ENCODE measurements around the gene ADGRF1. TPM values are rescaled to one million over a fixed set of nuclear protein-coding genes. Genes with fewer than 3 reads are reported as not detected.

The ADGRF1 gene
- total and polyA plus RNA-seq, 4 donors: 0.06 to 0.39 (median 0.35) TPM; not detected in 1

GRCh38 chr6:47028835-47029360, 13.2 kb downstream of the ADGRF1 start:
- H3K4me3 ChIP-seq (ENCODE audit: low read depth, low read length): no peak overlapping the region
- H3K27ac ChIP-seq (ENCODE audit: low read depth, low read length): no peak overlapping the region
- H3K36me3 ChIP-seq (ENCODE audit: control insufficient read depth, insufficient read depth, low read length): no peaks in the 10 kb centered on the region
- H3K27me3 ChIP-seq (ENCODE audit: control insufficient read depth, insufficient read depth, low read length): no peaks in the 10 kb centered on the region
- DNase-seq (ENCODE audit: low read depth in 4 of 6, low spot score in 6 of 6): no peak
- no peaks in the 10 kb centered on the region for H3K9me3 ChIP-seq (ENCODE audit: control insufficient read depth, insufficient read depth, low read length)
- WGBS (ENCODE audit: insufficient coverage): 95% methylated on average over 3 of the region's 8 CpGs
- no peaks in the 10 kb centered on the region for H3K4me1 ChIP-seq (ENCODE audit: control insufficient read depth, insufficient read depth, low read length)

GRCh38 chr6:47027315-47027714, 14.8 kb downstream of the ADGRF1 start:
- DNase-seq (ENCODE audit: low read depth in 4 of 6, low spot score in 6 of 6): no peak
- Histone ChIP-seq H3K4me1 (ENCODE audit: control insufficient read depth, insufficient read depth, low read length) (no peaks in the 10 kb centered on the region), H3K27me3 (ENCODE audit: control insufficient read depth, insufficient read depth, low read length) (no peaks in the 10 kb centered on the region), H3K36me3 (ENCODE audit: control insufficient read depth, insufficient read depth, low read length) (no peaks in the 10 kb centered on the region), H3K4me3 (ENCODE audit: low read depth, low read length) (no peak overlapping the region), H3K27ac (ENCODE audit: low read depth, low read length) (no peak overlapping the region), H3K9me3 (ENCODE audit: control insufficient read depth, insufficient read depth, low read length) (no peaks in the 10 kb centered on the region)
- WGBS (ENCODE audit: insufficient coverage): 100% methylated on average over 1 of the region's 3 CpGs

- no peaks in the 10 kb centered on the region for H3K36me3 ChIP-seq (ENCODE audit: control insufficient read depth, insufficient read depth, low read length)
- H3K27me3 ChIP-seq (ENCODE audit: control insufficient read depth, insufficient read depth, low read length): no peaks in the 10 kb centered on the region
- H3K9me3 ChIP-seq (ENCODE audit: control insufficient read depth, insufficient read depth, low read length): no peaks in the 10 kb centered on the region
- no peak for DNase-seq (ENCODE audit: low read depth in 4 of 6, low spot score in 6 of 6)
- WGBS (ENCODE audit: insufficient coverage): 98% methylated on average over 5 of the region's 5 CpGs
- H3K27ac ChIP-seq (ENCODE audit: low read depth, low read length): no peak overlapping the region
- no peaks in the 10 kb centered on the region for H3K4me1 ChIP-seq (ENCODE audit: control insufficient read depth, insufficient read depth, low read length)
- H3K4me3 ChIP-seq (ENCODE audit: low read depth, low read length): no peak overlapping the region
Measured at GRCh38 chr6:47026679-47027078, 15.5 kb downstream of the ADGRF1 start.

GRCh38 chr6:47023573-47023972, 18.6 kb downstream of the ADGRF1 start:
- no peaks in the 10 kb centered on the region for H3K36me3 ChIP-seq (ENCODE audit: control insufficient read depth, insufficient read depth, low read length)
- H3K4me1 ChIP-seq (ENCODE audit: control insufficient read depth, insufficient read depth, low read length): no peaks in the 10 kb centered on the region
- no peak overlapping the region for H3K4me3 ChIP-seq (ENCODE audit: low read depth, low read length)
- no peak for DNase-seq (ENCODE audit: low read depth in 4 of 6, low spot score in 6 of 6)
- WGBS (ENCODE audit: insufficient coverage): no CpG with 5 or more reads among the region's 1 CpG
- no peaks in the 10 kb centered on the region for H3K27me3 ChIP-seq (ENCODE audit: control insufficient read depth, insufficient read depth, low read length)
- no peaks in the 10 kb centered on the region for H3K9me3 ChIP-seq (ENCODE audit: control insufficient read depth, insufficient read depth, low read length)
- no peak overlapping the region for H3K27ac ChIP-seq (ENCODE audit: low read depth, low read length)

- H3K9me3 ChIP-seq (ENCODE audit: control insufficient read depth, insufficient read depth, low read length): no peaks in the 10 kb centered on the region
- H3K4me3 ChIP-seq (ENCODE audit: low read depth, low read length): no peak overlapping the region
- no peaks in the 10 kb centered on the region for H3K27me3 ChIP-seq (ENCODE audit: control insufficient read depth, insufficient read depth, low read length)
- H3K4me1 ChIP-seq (ENCODE audit: control insufficient read depth, insufficient read depth, low read length): no peaks in the 10 kb centered on the region
- no peaks in the 10 kb centered on the region for H3K36me3 ChIP-seq (ENCODE audit: control insufficient read depth, insufficient read depth, low read length)
- WGBS (ENCODE audit: insufficient coverage): 100% methylated on average over 2 of the region's 3 CpGs
- H3K27ac ChIP-seq (ENCODE audit: low read depth, low read length): no peak overlapping the region
- DNase-seq (ENCODE audit: low read depth in 4 of 6, low spot score in 6 of 6): no peak
Measured at GRCh38 chr6:47022191-47022590, 19.9 kb downstream of the ADGRF1 start.

- Histone ChIP-seq H3K4me3 (ENCODE audit: low read depth, low read length) (no peak overlapping the region), H3K36me3 (ENCODE audit: control insufficient read depth, insufficient read depth, low read length) (no peaks in the 10 kb centered on the region), H3K4me1 (ENCODE audit: control insufficient read depth, insufficient read depth, low read length) (peaks cover 4% of the 10 kb centered on the region), H3K27ac (ENCODE audit: low read depth, low read length) (no peak overlapping the region), H3K27me3 (ENCODE audit: control insufficient read depth, insufficient read depth, low read length) (no peaks in the 10 kb centered on the region), H3K9me3 (ENCODE audit: control insufficient read depth, insufficient read depth, low read length) (no peaks in the 10 kb centered on the region)
- no peak for DNase-seq (ENCODE audit: low read depth in 4 of 6, low spot score in 6 of 6)
- 100% methylated on average over 2 of the region's 5 CpGs for WGBS (ENCODE audit: insufficient coverage)
Measured at GRCh38 chr6:47019941-47020340, 22.2 kb downstream of the ADGRF1 start.

- H3K4me3 ChIP-seq (ENCODE audit: low read depth, low read length): no peak overlapping the region
Measured at GRCh38 chr6:47016909-47017308, 25.2 kb downstream of the ADGRF1 start.

GRCh38 chr6:47016261-47016660, 25.9 kb downstream of the ADGRF1 start:
- DNase-seq (ENCODE audit: low read depth in 4 of 6, low spot score in 6 of 6): peak in 4 of 6 donors; percentile 19 to 68 (median 34)
- no peaks in the 10 kb centered on the region for H3K27me3 ChIP-seq (ENCODE audit: control insufficient read depth, insufficient read depth, low read length)
- H3K4me3 ChIP-seq (ENCODE audit: low read depth, low read length): no peak overlapping the region
- H3K27ac ChIP-seq (ENCODE audit: low read depth, low read length): peak overlapping the region; percentile 61
- 56% methylated on average over 2 of the region's 4 CpGs for WGBS (ENCODE audit: insufficient coverage)
- peaks cover 4% of the 10 kb centered on the region for H3K4me1 ChIP-seq (ENCODE audit: control insufficient read depth, insufficient read depth, low read length)
- no peaks in the 10 kb centered on the region for H3K9me3 ChIP-seq (ENCODE audit: control insufficient read depth, insufficient read depth, low read length)
- H3K36me3 ChIP-seq (ENCODE audit: control insufficient read depth, insufficient read depth, low read length): no peaks in the 10 kb centered on the region

More at GRCh38 chr6:47016909-47017308, 25.2 kb downstream of the ADGRF1 start:
- Histone ChIP-seq H3K27me3 (ENCODE audit: control insufficient read depth, insufficient read depth, low read length) (no peaks in the 10 kb centered on the region), H3K27ac (ENCODE audit: low read depth, low read length) (peak overlapping the region; percentile 25), H3K36me3 (ENCODE audit: control insufficient read depth, insufficient read depth, low read length) (no peaks in the 10 kb centered on the region), H3K9me3 (ENCODE audit: control insufficient read depth, insufficient read depth, low read length) (no peaks in the 10 kb centered on the region), H3K4me1 (ENCODE audit: control insufficient read depth, insufficient read depth, low read length) (peaks cover 4% of the 10 kb centered on the region)
- WGBS (ENCODE audit: insufficient coverage): 63% methylated on average over 1 of the region's 2 CpGs
- peak in 1 of 6 donors; percentile 28 for DNase-seq (ENCODE audit: low read depth in 4 of 6, low spot score in 6 of 6)

- Histone ChIP-seq H3K36me3 (ENCODE audit: control insufficient read depth, insufficient read depth, low read length) (no peaks in the 10 kb centered on the region), H3K27ac (ENCODE audit: low read depth, low read length) (no peak overlapping the region), H3K4me1 (ENCODE audit: control insufficient read depth, insufficient read depth, low read length) (peaks cover 4% of the 10 kb centered on the region), H3K4me3 (ENCODE audit: low read depth, low read length) (no peak overlapping the region), H3K27me3 (ENCODE audit: control insufficient read depth, insufficient read depth, low read length) (no peaks in the 10 kb centered on the region), H3K9me3 (ENCODE audit: control insufficient read depth, insufficient read depth, low read length) (no peaks in the 10 kb centered on the region)
- 96% methylated on average over 4 of the region's 4 CpGs for WGBS (ENCODE audit: insufficient coverage)
- no peak for DNase-seq (ENCODE audit: low read depth in 4 of 6, low spot score in 6 of 6)
Measured at GRCh38 chr6:47014401-47014800, 27.7 kb downstream of the ADGRF1 start.

GRCh38 chr6:47009583-47009982, 32.5 kb downstream of the ADGRF1 start:
- Histone ChIP-seq H3K4me3 (ENCODE audit: low read depth, low read length) (no peak overlapping the region), H3K27me3 (ENCODE audit: control insufficient read depth, insufficient read depth, low read length) (no peaks in the 10 kb centered on the region), H3K9me3 (ENCODE audit: control insufficient read depth, insufficient read depth, low read length) (no peaks in the 10 kb centered on the region), H3K36me3 (ENCODE audit: control insufficient read depth, insufficient read depth, low read length) (no peaks in the 10 kb centered on the region), H3K4me1 (ENCODE audit: control insufficient read depth, insufficient read depth, low read length) (no peaks in the 10 kb centered on the region), H3K27ac (ENCODE audit: low read depth, low read length) (no peak overlapping the region)
- DNase-seq (ENCODE audit: low read depth in 4 of 6, low spot score in 6 of 6): no peak
- WGBS (ENCODE audit: insufficient coverage): 79% methylated on average over 5 of the region's 7 CpGs
